IMR-90 (cell line): ENCODE results near the gene SLC36A1. TPM values are rescaled to one million over a fixed set of nuclear protein-coding genes. Genes with fewer than 3 reads are reported as not detected.

Experiments
- ATAC-seq: fragments of 200-7000 bp; cut with Tn5 transposase; 2 replicates; pipeline ENCODE4 v1.9.1; 2020; ENCODE audit warnings: low read depth, mild to moderate bottlenecking, moderate library complexity
- BruUV-seq: library from RNA; stranded (reverse); fragments of 400-500 nt; replicated peaks from 2 replicates; lab custom pipeline; 2021; lab: Mats Ljungman, UMichigan
- CTCF ChIA-PET: fragments of 300-600 bp; formaldehyde crosslinking; extraction: SDS; loops from one replicate; lab custom pipeline; 2021; ENCODE audit warnings: antibody characterized with exemption; lab: Yijun Ruan, JAX
- POLR2A ChIA-PET: fragments of 300-600 bp; sonication (Branson Sonifier 250); formaldehyde crosslinking; loops from one replicate; lab custom pipeline; 2022; ENCODE audit warnings: antibody characterized with exemption; ENCODE audit not compliant: unreplicated experiment; lab: Charles Lee
- DNase-seq: peaks from one replicate; pipeline ENCODE4 v3.0.0; 2013
- H2AFZ ChIP-seq: replicated peaks from 2 replicates; pipeline ENCODE3; 2013; ENCODE audit warnings: low read length, mild to moderate bottlenecking; ENCODE audit not compliant: poor library complexity
- H2AK5ac ChIP-seq: 2 replicates; pipeline ENCODE4 v1.6.1; 2013; ENCODE audit warnings: low read depth, low read length, inconsistent platforms
- H2AK9ac ChIP-seq: replicated peaks from 2 replicates; pipeline ENCODE3; 2013; ENCODE audit warnings: mild to moderate bottlenecking, low read depth, low read length, moderate library complexity; ENCODE audit not compliant: poor library complexity
- H2BK120ac ChIP-seq: 2 replicates; pipeline ENCODE4 v1.6.1; 2013; ENCODE audit warnings: low read depth, low read length, inconsistent platforms
- H2BK15ac ChIP-seq: 3 replicates; pipeline ENCODE4 v1.6.1; 2013; ENCODE audit warnings: low read depth, low read length, inconsistent platforms
- H2BK20ac ChIP-seq: 2 replicates; pipeline ENCODE4 v1.6.1; 2013; ENCODE audit warnings: low read depth, mild to moderate bottlenecking, inconsistent platforms, low read length, moderate library complexity
- H2BK5ac ChIP-seq: 2 replicates; pipeline ENCODE4 v1.6.1; 2013; ENCODE audit warnings: mild to moderate bottlenecking, low read depth, low read length, inconsistent platforms; ENCODE audit not compliant: poor library complexity, severe bottlenecking
- H3K14ac ChIP-seq: replicated peaks from 2 replicates; pipeline ENCODE4 v1.6.1; 2013; ENCODE audit warnings: low read depth, low read length, inconsistent platforms
- H3K18ac ChIP-seq: 2 replicates; pipeline ENCODE4 v1.6.1; 2013; ENCODE audit warnings: low read depth, low read length, control low read depth
- H3K23ac ChIP-seq: 2 replicates; pipeline ENCODE4 v1.6.1; 2013; ENCODE audit warnings: low read depth, low read length, inconsistent platforms
- H3K27ac ChIP-seq: 2 replicates; pipeline ENCODE4 v1.5.1; 2013; ENCODE audit warnings: mild to moderate bottlenecking, control low read depth, low read length; ENCODE audit not compliant: insufficient read depth
- H3K27me3 ChIP-seq: 2 replicates; pipeline ENCODE4 v1.6.1; 2013; ENCODE audit warnings: low read length; ENCODE audit not compliant: control insufficient read depth, insufficient read depth
- H3K36me3 ChIP-seq: 2 replicates; pipeline ENCODE4 v1.6.1; 2013; ENCODE audit warnings: low read length, mixed read lengths; ENCODE audit not compliant: control insufficient read depth, insufficient read depth
- H3K4ac ChIP-seq: 2 replicates; pipeline ENCODE4 v1.6.1; 2013; ENCODE audit warnings: low read depth, low read length, inconsistent platforms
- H3K4me1 ChIP-seq: 2 replicates; pipeline ENCODE4 v1.6.1; 2013; ENCODE audit warnings: low read length, mixed read lengths; ENCODE audit not compliant: control insufficient read depth, insufficient read depth
- H3K4me2 ChIP-seq: 2 replicates; pipeline ENCODE4 v1.6.1; 2013; ENCODE audit warnings: low read depth, mild to moderate bottlenecking, control low read depth, low read length, moderate library complexity
- H3K4me3 ChIP-seq: 2 replicates; pipeline ENCODE4 v1.5.1; 2013; ENCODE audit warnings: low read depth, mild to moderate bottlenecking, control low read depth, low read length, moderate library complexity; ENCODE audit not compliant: insufficient read depth
- H3K56ac ChIP-seq: 2 replicates; pipeline ENCODE4 v1.6.1; 2013; ENCODE audit warnings: low read length, inconsistent platforms; ENCODE audit not compliant: insufficient read depth; ENCODE audit errors: extremely low read depth
- H3K79me1 ChIP-seq, 2 experiments: 2 replicates each; pipeline ENCODE4 v1.6.1; 2013; ENCODE audit warnings: low read length in 2 of 2, inconsistent platforms in 1 of 2, low read depth in 1 of 2
- H3K9ac ChIP-seq: 2 replicates; pipeline ENCODE4 v1.6.1; 2013; ENCODE audit warnings: low read depth, low read length, control low read depth
- H3K9me1 ChIP-seq: 2 replicates; pipeline ENCODE4 v1.6.1; 2013; ENCODE audit warnings: low read length, inconsistent platforms; ENCODE audit not compliant: insufficient read depth
- H3K9me3 ChIP-seq: 2 replicates; pipeline ENCODE4 v1.6.1; 2013; ENCODE audit warnings: low read length; ENCODE audit not compliant: control insufficient read depth, insufficient read depth
- H4K20me1 ChIP-seq: 2 replicates; pipeline ENCODE4 v1.6.1; 2013; ENCODE audit warnings: low read length, inconsistent platforms; ENCODE audit not compliant: insufficient read depth
- H4K5ac ChIP-seq: 2 replicates; pipeline ENCODE4 v1.6.1; 2013; ENCODE audit warnings: mild to moderate bottlenecking, low read depth, low read length, control low read depth
- H4K8ac ChIP-seq, 2 experiments: 2 replicates each; pipeline ENCODE4 v1.6.1; 2013; ENCODE audit warnings: low read depth in 2 of 2, low read length in 2 of 2, control low read depth in 1 of 2, inconsistent platforms in 1 of 2
- H4K91ac ChIP-seq: 2 replicates; pipeline ENCODE4 v1.6.1; 2013; ENCODE audit warnings: low read depth, low read length, inconsistent platforms; ENCODE audit not compliant: insufficient read depth
- BHLHE40 ChIP-seq: fragments of 150-350 bp; IDR thresholded peaks from 2 replicates; pipeline ENCODE4 v1.6.1; 2016; ENCODE audit warnings: mild to moderate bottlenecking, low read depth, low read length
- CEBPB ChIP-seq: IDR thresholded peaks from 2 replicates; pipeline ENCODE4 v1.6.1; 2012; ENCODE audit warnings: low read depth, low read length, improper control_type of control experiment
- CHD1 ChIP-seq: IDR thresholded peaks from 2 replicates; pipeline ENCODE4 v1.6.1; 2012; ENCODE audit warnings: low read depth, low read length, improper control_type of control experiment
- CTCF ChIP-seq: conservative IDR thresholded peaks from 2 replicates; pipeline ENCODE4 v1.5.1; 2012; ENCODE audit warnings: mild to moderate bottlenecking, low read depth, low read length, improper control_type of control experiment
- FOS ChIP-seq: fragments of 150-350 bp; IDR thresholded peaks from 2 replicates; pipeline ENCODE4 v1.6.1; 2016; ENCODE audit warnings: low read depth, low read length
- MAFK ChIP-seq: IDR thresholded peaks from 2 replicates; pipeline ENCODE4 v1.6.1; 2012; ENCODE audit warnings: low read depth, low read length, improper control_type of control experiment
- MAZ ChIP-seq: IDR thresholded peaks from 2 replicates; pipeline ENCODE4 v1.6.1; 2012; ENCODE audit warnings: low read depth, mild to moderate bottlenecking, low read length, improper control_type of control experiment, moderate library complexity, borderline replicate concordance
- MXI1 ChIP-seq: IDR thresholded peaks from 2 replicates; pipeline ENCODE4 v1.6.1; 2012; ENCODE audit warnings: low read depth, mild to moderate bottlenecking, low read length, moderate library complexity, borderline replicate concordance
- NFE2L2 ChIP-seq: fragments of 150-350 bp; IDR thresholded peaks from 2 replicates; pipeline ENCODE4 v1.6.1; 2016; ENCODE audit warnings: low read depth, mild to moderate bottlenecking, low read length
- POLR2A ChIP-seq: IDR thresholded peaks from 2 replicates; pipeline ENCODE4 v1.6.1; 2012; ENCODE audit warnings: mild to moderate bottlenecking, low read depth, low read length
- RCOR1 ChIP-seq: IDR thresholded peaks from 2 replicates; pipeline ENCODE4 v1.6.1; 2012; ENCODE audit warnings: mild to moderate bottlenecking, low read length, improper control_type of control experiment; ENCODE audit not compliant: insufficient replicate concordance
- RFX5 ChIP-seq: IDR thresholded peaks from 2 replicates; pipeline ENCODE4 v1.8.0; 2012; ENCODE audit warnings: low read depth, mild to moderate bottlenecking, low read length, moderate library complexity
- SMC3 ChIP-seq: fragments of 150-350 bp; IDR thresholded peaks from 2 replicates; pipeline ENCODE4 v1.6.1; 2016; ENCODE audit warnings: low read depth, mild to moderate bottlenecking, antibody characterized with exemption, low read length, moderate library complexity
- USF2 ChIP-seq: fragments of 150-350 bp; IDR thresholded peaks from 2 replicates; pipeline ENCODE4 v1.6.1; 2017; ENCODE audit warnings: mild to moderate bottlenecking, antibody characterized with exemption, low read length, low read depth
- WGBS, 2 experiments: methylation state at CpG; one replicate each; pipeline versions ENCODE4 v1.1.5 to v1.1.7; 2013; ENCODE audit warnings: missing lambda C conversion rate in 2 of 2; ENCODE audit not compliant: insufficient read length in 1 of 2; ENCODE audit errors: extremely low coverage in 2 of 2; 5-methylcytosine and 5-hydroxymethylcytosine counted together
- dilution Hi-C: fragments of 300-500 bp; cut with HindIII; formaldehyde crosslinking; loops from one replicate; pipeline ENCODE4 v1.14.3; 2018; ENCODE audit warnings: low sequenced_read_pairs; ENCODE audit not compliant: unreplicated experiment
- in situ Hi-C: fragments of 300-500 bp; cut with MboI; formaldehyde crosslinking; loops from 3 replicates; pipeline ENCODE4 v1.14.3; 2019; ENCODE audit warnings: low sequenced_read_pairs, inconsistent platforms, mixed read lengths
- intact Hi-C: fragments of 100-400 bp; cut with micrococcal nuclease; formaldehyde crosslinking; loops from 2 replicates; pipeline ENCODE4 v1.10.0; 2022
- polyA plus RNA-seq, 3 experiments: library from polyadenylated mRNA; depleted of rRNA; stranded (reverse); fragments of >200 nt; gene quantifications; 2 replicates each; pipeline ENCODE4 v1.2.3, GENCODE V29; 2012; ENCODE audit warnings: low replicate concordance in 1 of 3
- total RNA-seq: library from RNA; depleted of rRNA; stranded (reverse); fragments of >200 nt; gene quantifications from 2 replicates; pipeline ENCODE4 v1.2.3, GENCODE V29; 2012

Gene SLC36A1
- total and polyA plus RNA-seq, 2 of the 4 experiments (the other 2 are of a cell fraction) = 5.7 to 8.7 TPM

DNA sequence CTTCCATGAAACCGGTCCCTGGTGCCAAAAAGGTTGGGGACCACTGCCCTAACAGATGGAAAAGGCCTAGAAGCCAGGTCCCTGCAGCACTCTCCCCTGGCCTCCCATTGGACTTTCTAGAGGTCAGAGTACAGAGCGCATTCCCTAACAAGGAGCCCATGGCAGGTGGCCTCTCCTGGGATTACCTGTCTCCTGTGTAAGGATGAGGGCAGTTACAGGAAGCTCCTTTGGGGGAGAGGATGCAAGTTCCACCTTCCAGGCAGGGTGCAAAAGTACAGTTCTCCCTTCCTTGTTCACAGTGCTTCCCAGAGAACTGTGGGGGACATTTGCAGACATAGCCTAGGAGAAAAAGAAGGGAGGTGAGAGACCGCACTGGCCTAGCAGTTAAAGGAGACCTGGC, 62.4 kb downstream of the SLC36A1 start:
- Histone ChIP-seq H3K27ac (no peak overlapping the region), H4K5ac (no peak overlapping the region), H3K4ac (no peak overlapping the region), H2BK120ac (no peak overlapping the region), H3K9me1 (no peaks in the 10 kb centered on the region), H4K20me1 (no peaks in the 10 kb centered on the region), H2BK5ac (no peak overlapping the region), H3K36me3 (no peaks in the 10 kb centered on the region), H2BK20ac (no peak overlapping the region), H3K4me1 (no peaks in the 10 kb centered on the region), H4K8ac (no peak overlapping the region), H2AFZ (no peak overlapping the region), H3K23ac (no peak overlapping the region), H3K27me3 (no peaks in the 10 kb centered on the region), H3K4me3 (no peak overlapping the region), H2AK9ac (no peak overlapping the region), H3K4me2 (no peak overlapping the region), H3K79me1 (no peaks in the 10 kb centered on the region), H3K9me3 (no peaks in the 10 kb centered on the region), H2BK15ac (no peak overlapping the region), H3K56ac (no peak overlapping the region), H4K91ac (no peak overlapping the region), H2AK5ac (no peak overlapping the region), H3K18ac (no peak overlapping the region), H3K14ac (no peak overlapping the region), H3K9ac (no peak overlapping the region)
- 100% methylated on average over 1 of the region's 3 CpGs; no CpG with 5 or more reads in 1 of the 2 experiments for WGBS, 2 experiments
- in situ Hi-C loops = no loop called here
- ChIA-PET POLR2A (interaction anchor here (0.6 to 0.7 kb wide), 2 partner anchors 63 to 556 kb away, joined by 3 to 8 read pairs; partner anchors contain the start of gene SLC36A1), CTCF (interaction anchor here (1.4 kb wide), 1 partner anchor 14 kb away, joined by 4 read pairs; no protein-coding TSS in a partner anchor)
- dilution Hi-C loops = no loop called here
- TF ChIP-seq CEBPB = no peak
- no peak for TF ChIP-seq BHLHE40
- TF ChIP-seq RCOR1 = no peak
- no peak for TF ChIP-seq NFE2L2
- TF ChIP-seq MAZ = no peak
- TF ChIP-seq CTCF = no peak
- TF ChIP-seq MAFK = no peak
- no peak for TF ChIP-seq FOS
- TF ChIP-seq RFX5 = no peak
- TF ChIP-seq POLR2A = no peak
- no peak for TF ChIP-seq MXI1
- no peak for TF ChIP-seq SMC3
- no peak for TF ChIP-seq USF2
- no peak for TF ChIP-seq CHD1
- no peak for DNase-seq
- BruUV-seq = no TSS peak
- no peak for ATAC-seq
- intact Hi-C loops = no loop called here
